RPMI8226 (cell line): ENCODE measurements around the gene SLC22A12.

Experiments
- DNase-seq: peaks from one replicate; pipeline ENCODE4 v3.0.0-alpha.2; 2015

Gene SLC22A12

GRCh38 chr11:64605656-64606585 is 14.9 kb downstream of the SLC22A12 start:
- DNase-seq: no peak

GRCh38 chr11:64606796-64607380 is 15.9 kb downstream of the SLC22A12 start:
- no peak for DNase-seq

DNA sequence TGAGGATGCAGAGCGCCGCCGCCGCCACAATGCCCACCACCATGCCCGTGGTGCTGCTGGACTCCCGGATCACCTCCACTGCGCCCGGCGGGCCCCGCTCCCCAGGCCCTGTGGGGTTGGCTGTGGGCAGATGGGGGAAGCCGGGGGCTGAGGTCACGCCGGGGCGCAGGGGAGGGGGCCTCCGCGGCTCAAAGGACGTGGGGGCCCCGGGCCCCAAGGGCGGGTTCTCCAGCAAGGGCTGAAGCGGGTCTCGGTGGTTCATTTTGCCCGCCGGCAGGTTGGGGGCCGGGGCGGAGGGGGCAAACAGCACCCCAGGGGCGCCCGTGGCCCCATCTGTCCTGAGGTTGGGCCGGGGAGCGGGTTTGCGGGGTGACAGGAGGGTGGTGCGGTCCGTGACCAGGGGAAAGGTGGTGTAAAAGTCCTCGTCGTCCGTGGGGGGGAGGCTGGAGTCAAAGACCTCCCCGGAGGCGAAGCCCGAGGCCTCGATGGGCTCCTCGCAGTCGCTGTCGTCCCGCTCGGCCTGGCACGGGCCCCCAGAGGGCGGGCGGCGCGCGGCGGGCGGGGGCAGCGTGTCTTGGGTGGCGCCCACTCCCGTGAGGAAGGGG is 16.5 kb downstream of the SLC22A12 start:
- DNase-seq: no peak

GRCh38 chr11:64608046-64608445 is 17.0 kb downstream of the SLC22A12 start:
- no peak for DNase-seq

DNA sequence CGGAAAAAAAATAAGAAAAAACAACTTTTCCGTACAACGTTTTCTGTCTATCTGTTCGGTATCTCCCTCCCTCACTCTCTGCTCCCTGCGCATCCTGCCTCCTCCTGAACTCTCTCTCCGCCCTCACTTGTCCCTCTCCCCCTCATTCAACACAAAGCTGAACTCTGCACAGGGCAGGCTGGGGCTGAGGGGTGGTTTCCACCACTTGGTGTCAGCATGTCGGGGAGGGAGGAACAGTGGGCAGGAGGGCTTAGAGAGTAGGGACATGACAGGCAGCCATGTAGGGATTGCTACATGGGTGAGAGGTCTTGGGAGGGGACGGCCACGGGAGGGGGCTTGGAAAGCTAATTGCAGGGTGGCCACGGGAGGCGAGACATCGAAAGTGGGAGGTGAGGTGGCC is 17.6 kb downstream of the SLC22A12 start:
- DNase-seq: no peak

DNA sequence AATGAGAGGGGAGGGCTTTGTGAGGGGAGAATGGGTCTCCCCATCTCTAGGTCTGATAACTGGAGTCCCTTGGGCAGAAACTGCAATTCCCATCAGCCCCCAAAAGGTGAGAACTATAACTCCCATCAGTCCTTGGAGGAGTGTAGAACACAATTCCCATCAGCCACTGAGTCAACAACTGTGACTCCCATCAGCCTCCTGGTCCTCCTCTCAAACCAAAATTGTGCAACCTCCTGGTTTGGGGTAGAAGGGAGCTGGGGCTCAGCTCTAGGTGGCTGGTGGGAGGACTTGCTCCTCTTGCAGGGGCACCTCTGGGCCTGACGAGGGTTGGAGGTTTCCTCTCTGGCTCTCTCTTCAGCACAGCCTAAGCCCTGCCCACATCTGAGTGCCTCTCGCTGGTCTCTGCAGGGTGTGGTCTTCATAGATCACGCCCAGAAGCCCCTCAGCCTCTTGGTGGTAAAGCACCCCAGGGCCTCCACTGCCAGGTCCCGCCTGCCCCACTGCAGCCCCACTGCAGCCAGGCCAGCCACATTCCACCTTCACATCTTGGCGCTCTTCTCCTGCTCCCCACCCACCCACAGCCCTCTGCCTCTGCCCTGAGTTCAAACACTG is 18.5 kb downstream of the SLC22A12 start:
- no peak for DNase-seq

- no peak for DNase-seq
These were observed 19.6 kb downstream of the SLC22A12 start for GRCh38 chr11:64610596-64610995.

- no peak for DNase-seq
These were observed 20.2 kb downstream of the SLC22A12 start for GRCh38 chr11:64611176-64611575.

GRCh38 chr11:64611869-64612646 is 21.0 kb downstream of the SLC22A12 start:
- DNase-seq: no peak

DNA sequence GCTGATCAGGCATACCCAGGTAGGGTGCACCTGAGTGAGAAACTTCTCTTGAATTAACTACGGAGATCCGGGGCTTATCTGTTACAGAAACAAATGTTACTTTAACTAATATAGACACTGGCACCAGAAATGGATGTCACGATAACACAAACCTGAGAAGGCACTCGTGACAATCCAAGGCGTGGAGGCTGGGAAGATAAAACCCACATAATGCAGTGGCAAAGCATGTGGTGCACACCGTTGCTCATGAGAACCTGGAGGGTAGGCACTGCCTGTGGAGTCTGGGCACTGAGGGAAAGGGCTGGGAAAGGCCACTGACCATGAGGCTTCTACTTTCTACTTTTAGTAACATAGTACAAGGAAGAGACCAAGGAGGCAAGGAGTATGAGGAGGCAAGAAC is 22.6 kb downstream of the SLC22A12 start:
- no peak for DNase-seq

DNA sequence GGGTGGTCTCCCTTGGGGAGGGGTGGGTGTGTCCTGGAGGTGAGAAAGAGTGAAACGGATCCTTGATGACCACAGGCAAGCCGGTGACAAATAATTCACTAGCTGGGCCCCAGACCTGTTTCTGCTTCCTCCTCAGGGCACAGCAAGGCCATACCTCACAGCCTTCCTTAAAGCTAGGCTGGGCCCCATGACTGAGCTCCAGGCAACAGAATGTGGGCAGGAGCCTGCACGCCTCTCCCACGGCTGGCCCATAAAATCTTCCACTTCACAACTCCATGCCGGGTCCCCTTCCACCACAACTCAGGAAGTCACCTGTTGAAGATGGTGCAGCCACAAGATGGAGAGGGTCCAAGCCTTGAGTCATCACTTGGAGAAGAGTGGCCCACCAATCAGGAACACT is 23.9 kb downstream of the SLC22A12 start:
- DNase-seq: no peak

GRCh38 chr11:64616817-64617216 is 25.8 kb downstream of the SLC22A12 start:
- DNase-seq: no peak

GRCh38 chr11:64619196-64619595 is 28.2 kb downstream of the SLC22A12 start:
- DNase-seq: no peak

DNA sequence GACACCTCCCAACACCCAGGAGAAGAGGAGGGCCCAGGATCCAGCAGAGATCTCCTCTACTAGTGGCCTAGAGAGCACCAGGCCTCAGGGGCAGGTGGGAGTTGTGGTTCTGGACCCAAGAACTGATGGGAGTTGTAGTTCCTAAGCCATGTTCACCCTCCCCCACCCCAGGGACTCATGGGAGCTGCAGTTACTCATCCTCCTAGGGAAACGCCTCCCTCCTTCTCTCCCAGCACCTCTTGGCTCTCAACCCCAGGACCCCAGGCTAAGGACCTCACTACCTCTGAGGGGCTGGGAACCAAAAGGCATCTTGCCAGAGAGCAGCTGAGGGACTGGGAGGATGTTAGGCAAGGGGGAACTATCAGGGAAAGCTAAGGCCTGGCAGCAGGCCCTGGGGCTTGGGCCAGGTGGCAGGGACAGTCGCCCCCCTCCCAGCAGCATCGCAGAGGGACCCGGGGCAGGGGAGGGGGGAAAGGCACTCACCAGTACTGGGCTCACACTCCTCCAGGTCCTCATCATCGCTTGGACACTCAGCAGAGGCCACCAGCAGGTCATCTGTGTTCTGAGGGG is 28.9 kb downstream of the SLC22A12 start:
- DNase-seq: peak; percentile 75

DNA sequence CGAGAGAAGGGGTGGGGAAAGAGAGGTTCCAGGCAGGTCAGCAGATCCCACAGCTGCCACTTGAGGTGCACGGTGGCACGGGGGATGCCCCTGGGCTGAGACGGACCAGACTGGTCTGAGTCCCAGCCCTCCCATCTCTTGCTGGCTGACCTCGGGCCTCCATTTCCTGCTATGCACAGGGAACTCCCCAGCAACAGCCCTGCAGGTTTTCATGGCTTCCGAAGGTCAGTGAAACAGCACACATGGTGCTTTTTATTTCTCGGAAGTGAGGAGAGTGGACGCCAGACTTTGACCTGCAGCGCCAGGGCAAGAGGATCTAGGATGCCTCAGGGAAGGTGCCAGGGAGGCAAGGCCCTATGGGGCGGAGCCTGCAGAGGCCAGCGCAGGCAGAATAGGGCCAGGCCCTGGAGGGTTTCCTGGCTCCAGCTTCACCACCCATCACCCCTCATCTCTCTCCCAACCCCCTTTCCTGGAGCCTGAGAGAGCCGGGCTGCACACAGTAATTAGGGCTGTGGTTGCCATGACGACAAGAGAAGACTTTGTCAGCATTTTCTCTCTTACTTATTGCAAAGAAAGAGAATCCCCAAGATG is 29.5 kb downstream of the SLC22A12 start:
- peak; percentile 89 for DNase-seq

- DNase-seq: peak; percentile 69
These were observed 30.4 kb downstream of the SLC22A12 start for GRCh38 chr11:64621283-64622019.

GRCh38 chr11:64622681-64623080 is 31.7 kb downstream of the SLC22A12 start:
- DNase-seq: no peak

DNA sequence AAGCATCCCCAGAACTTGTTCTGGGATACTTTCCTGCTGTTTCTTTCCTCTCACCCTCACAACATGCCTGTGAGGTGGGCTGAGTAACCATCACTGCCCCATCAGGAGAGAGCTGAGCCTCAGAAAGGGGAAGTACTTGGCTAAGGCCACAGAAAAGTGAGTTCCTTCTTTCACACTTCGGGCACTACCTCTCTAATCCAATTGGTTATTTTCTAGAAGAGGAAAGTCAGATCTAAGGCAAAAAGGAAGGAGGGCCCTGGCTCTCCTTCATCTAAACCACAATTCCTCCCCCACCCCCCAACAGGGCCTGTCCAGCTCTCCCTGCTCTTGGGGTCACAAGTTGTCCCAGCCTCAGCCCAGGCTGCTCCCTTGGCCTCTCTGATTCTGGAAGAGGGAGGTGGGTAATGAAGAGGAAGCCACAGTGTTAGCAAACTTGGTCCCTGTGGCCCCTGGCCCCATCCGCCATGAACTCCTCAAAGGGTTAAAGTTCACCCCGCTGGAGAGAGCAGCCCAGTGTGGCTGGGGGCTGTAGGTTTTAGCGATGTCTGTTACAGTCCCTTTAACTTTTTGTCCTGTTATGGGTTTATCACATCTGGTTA is 34.0 kb downstream of the SLC22A12 start:
- peak; percentile 73 for DNase-seq

- DNase-seq: no peak
These were observed 35.6 kb downstream of the SLC22A12 start for GRCh38 chr11:64626637-64627036.

DNA sequence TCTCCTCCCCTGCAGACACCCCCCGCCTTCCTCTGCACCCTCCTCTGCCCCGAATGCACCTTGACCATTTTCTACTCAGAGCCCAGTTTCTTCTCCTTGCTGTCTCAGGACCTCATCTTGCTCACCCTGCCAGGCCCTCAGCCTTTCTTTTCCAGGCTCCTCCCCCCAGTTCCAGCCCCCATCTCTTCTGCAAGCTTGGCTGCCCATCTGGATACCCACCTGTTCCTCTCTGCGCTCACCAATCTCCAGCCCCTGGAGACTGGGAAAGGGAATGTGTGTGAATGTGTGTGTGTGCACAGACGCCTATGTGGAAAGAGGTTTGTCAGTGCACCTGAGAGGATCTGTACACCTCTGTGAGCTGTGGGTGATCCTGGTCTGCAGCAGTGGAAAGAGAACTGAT is 36.4 kb downstream of the SLC22A12 start:
- no peak for DNase-seq

DNA sequence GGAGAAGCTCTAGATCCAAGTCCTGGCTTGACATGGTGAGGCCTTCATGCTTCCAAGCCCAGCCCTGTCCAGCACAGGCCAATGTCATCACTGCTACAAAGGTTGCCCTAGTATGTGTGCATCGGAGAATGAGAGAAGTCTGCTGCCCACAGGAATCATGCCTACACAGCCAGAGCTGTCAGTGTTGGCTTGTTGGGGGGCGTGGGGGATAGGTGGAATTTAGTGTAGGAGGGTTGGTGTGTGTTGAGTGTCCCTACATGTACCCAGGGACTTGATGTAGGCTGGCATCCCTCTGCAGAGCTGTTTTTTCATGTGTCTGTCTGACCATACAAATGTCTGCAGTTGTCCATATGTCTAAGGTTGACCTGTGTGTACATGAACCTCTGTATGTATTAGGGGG is 37.6 kb downstream of the SLC22A12 start:
- DNase-seq: no peak
